Activated CD8-positive, alpha-beta memory T cell treated with anti-CD3 and anti-CD28 coated beads, Interleukin-2, amount 50 U/mL, for 4 hours (primary cell): ENCODE results near the gene CRACR2A.
A peak's percentile ranks its signal among the peaks of the same experiment; 100 is the strongest.

Source experiments
- DNase-seq: peaks from one replicate; pipeline ENCODE4 v3.0.0-alpha.2; 2020

The CRACR2A gene

GRCh38 chr12:3752096-3752709 is 706 bp downstream of the CRACR2A start:
- peak; percentile 64 for DNase-seq

DNA sequence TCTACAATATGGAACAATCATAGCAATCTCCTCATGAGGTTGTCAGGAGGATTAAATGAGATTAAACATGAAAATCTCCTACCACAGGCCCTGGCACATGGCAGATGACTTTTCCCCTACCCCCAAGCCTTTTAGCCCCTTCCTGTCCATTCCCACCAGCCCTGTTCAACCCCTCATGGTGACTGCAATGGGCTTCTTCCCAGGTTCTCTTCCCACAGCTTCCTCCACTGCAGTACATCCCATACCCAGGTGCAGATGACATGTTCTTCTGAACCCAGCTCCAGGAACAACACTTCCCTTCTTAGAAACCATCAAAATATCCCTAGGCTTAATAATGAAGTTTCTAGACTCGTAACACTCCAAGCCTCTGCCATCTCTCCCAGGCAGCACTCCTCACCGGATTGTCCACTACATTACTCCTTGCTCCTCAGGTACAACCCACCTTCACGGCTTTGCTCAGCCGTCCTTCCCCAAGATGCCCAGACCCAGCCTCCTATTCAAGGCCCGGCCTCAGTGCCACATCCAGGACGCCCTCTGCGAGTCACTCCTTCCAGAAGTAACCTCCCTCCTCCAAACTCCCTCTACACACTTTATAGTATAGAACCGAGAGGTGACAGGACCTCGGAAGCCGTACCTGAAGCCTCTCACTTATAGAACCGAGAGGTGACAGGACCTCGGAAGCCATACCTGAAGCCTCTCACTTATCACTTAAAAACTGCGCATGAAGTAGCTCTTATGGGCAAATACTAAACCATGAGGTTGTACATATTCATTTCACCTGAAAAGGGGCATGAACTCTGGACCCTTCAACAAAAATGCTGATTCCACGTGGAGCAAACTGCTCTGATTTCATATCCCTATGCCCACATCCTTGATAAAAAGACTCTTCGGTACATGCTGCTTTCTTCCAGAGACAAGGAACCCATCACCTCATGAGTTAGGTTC is 1.5 kb downstream of the CRACR2A start:
- DNase-seq: no peak

DNA sequence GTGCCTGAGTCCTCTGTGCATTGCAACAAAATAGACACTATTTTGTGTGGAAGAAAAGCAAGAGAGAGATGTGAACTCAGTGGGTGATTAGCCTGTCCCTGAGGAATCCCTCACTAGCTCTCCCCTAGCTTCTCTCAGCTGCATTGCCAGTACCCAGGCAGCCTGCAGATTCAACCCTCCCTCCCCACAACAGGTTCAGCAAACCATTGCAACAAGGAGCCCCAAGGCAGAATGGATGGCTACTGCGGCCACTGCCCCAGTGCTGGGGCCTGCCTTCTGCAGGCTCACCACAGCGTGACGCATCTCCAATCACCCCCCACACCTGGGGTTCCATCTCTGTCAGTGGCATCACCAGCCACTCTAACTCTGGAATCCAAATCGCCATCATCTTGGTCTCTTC is 2.3 kb downstream of the CRACR2A start:
- no peak for DNase-seq

GRCh38 chr12:3748620-3749019 is 4.3 kb downstream of the CRACR2A start:
- no peak for DNase-seq

DNA sequence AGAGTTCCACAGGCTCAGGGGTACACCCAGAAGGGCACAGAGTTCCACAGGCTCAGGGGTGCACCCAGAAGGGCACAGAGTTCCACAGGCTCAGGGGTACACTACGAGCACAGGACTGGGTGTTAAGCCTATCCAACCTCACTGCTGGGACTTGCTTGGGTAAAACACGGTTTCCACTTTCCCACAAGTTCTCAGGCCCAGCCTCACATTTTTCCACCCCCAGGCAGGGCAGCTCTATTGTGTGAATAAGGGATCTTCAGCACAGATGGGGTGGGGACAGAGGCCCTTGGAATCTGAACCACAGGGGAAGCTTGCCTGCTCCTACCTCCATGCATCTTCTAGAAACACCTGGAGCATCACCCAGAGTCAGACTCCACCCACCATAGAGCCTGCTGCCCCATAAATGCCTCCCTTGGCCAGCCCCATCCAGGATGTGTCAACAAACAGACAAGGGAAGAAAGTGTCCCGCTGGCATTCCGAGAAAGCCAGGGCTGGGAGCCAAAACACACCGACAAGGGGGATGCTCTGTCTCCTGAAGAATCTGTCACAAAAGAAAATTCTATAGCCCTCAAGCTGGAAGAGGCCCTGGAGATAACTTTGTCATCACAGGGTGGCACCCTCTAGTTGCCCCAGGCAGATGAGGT is 4.8 kb downstream of the CRACR2A start:
- DNase-seq: no peak

GRCh38 chr12:3747543-3747942 is 5.4 kb downstream of the CRACR2A start:
- no peak for DNase-seq

- no peak for DNase-seq
Measured at GRCh38 chr12:3746758-3747157, 6.2 kb downstream of the CRACR2A start.

DNA sequence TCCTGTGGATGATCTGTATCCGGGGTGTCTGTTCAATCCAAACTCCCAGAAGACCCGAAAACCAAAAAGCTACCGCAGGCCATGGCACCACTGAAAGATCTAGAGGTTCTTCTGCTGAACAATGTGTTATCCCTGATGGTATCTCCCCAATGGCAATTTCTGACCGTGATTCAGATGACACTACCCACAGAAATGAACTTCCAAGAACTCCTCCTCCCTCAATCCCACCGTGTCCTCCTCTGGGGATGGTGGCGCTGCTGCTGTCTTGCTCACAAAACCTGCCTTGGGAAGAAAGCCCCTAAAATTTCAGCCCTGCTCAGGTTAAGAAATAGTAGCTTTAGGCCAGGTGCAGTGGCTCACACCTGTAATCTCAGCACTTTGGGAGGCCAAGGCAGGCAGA is 7.8 kb downstream of the CRACR2A start:
- DNase-seq: no peak

DNA sequence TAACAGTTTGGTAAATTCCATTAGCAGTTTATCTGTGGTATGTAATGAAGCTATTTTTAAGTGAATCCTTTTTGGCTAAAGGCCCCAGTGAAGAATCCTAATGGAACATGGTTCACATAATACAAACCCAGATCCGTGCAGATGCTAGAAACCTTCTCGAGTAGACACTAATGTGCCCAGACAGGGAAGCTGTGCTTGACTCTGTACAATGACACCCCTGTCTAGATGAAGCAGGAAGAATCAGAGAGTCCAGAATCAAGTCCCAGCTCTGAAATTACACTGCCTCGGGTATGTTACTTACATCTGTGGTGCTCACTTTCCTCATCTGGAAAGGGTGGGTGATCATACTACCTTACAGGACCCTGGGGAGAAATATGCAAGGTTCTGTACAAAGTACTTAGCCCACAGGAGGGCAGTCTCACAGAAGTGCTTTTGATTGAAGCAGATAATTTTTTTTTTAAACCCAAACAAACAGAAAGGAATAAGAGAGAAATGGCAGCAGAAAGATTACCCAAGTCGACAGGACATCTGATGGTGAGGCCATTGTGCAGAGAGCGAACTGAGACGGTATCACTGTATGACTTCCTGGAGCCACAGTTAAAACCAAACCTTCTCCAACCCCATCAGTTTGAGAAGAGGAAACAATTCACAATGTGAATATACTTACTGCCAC is 8.5 kb downstream of the CRACR2A start:
- DNase-seq: no peak

GRCh38 chr12:3743803-3744202 is 9.1 kb downstream of the CRACR2A start:
- DNase-seq: no peak

GRCh38 chr12:3741882-3742672 is 10.8 kb downstream of the CRACR2A start:
- no peak for DNase-seq

DNA sequence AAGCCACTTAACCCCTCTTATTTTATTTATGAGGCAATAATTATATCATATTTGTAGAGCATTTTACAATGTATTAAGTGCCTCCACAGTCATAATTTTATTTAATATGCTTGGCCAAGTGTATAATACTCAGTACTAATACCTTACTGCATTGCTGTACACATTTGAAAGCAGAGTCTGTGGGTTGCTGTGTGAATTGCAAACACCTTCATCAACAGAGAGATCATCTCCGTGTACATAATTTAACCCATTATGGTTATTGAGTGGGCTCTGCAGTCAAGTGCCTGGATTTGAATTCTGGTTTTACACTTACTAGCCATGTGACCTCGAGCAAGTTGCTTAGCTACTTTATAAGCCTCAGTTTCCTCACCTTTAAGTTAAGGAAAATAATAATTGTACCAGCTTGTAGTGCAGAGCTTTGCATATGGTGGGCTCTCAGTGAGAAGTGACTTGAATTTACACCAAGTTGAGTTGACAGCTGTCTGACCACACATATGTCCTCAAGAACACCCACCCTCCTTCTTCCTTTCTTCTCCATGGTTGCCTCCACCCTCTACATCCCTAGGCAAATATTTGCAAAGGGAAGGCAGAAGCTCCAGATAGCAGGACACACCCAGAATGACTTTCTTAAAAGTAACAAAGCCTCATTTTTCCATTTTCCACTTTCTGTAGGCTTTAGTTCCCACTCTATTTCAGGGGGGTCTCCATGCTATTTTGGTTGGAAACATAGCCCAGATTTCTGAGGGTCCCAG is 12.3 kb downstream of the CRACR2A start:
- DNase-seq: no peak

DNA sequence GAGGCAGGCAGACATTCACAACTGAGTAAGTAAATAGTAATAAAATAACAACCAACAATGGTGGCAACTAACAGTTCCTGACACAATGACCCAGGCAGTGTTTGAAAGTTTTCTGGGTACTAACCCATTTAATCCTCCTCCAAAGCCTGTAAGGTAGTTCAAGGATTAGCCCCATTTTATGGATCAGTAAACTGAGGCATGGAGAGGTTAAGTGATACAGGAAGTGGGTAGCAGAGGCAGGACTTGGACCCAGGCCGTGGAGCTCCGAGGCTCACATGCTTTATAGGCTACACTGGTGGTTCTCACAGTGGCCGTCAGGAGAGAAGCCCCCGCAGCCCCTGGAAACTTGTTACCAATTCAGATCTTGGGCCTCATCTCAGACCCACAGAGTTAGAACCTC is 17.5 kb downstream of the CRACR2A start:
- DNase-seq: no peak

DNA sequence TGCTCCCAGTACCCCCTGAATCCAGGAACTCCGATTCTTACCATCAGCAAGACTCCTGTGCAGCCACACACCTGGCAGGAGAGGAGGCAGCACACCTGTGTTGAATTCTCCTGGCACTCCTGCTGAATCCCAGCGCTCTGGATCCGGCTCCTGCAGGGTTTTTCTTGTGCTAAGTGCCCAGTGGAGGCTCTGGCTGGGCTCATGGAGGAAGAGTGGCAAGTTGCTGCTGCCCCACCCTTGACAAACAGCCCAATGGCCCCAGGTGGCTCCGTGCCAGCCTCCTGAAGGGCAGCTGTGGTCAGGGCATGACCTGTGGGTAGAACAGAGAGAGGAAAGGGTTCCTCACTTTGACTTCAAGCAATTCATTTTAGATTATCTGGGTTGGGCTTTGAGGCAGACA is 20.0 kb downstream of the CRACR2A start:
- no peak for DNase-seq

GRCh38 chr12:3730111-3730510 is 22.8 kb downstream of the CRACR2A start:
- no peak for DNase-seq

- DNase-seq: no peak
Measured at GRCh38 chr12:3728686-3729085, 24.2 kb downstream of the CRACR2A start.

DNA sequence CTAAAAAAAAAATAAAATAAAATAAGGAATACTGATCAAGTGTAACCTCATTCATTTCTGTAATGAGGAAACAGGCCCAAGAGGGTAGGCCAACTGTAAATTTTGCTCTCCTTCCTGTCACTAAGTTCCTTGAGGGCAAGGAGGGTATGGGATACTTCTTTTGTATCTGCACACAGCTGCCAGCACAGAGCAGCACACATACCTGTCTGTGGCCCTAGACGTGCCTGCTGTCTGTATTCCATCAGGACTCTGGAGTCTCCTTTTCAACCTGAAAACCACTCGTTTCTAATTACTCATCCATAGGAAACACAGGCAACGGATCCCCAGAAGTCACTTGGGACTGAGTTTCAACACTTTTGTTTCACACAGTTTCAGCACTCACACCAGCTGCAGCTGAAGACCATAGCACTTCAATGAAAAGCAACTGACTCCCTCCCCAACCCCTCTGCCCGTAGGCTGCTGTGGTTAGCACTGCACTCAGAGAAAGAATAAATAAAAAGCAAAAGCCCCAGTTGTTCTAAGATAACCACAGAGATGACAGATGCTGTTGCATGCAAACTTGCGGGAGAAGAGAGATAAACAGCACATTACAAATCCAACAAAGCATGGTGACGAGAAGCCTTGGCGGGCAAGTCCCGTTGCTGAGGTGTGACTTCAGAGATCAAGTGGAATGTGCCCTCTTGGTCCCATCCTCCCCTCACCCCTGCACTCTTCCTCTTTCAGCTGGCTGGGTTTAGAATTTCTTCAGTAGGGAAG is 24.9 kb downstream of the CRACR2A start:
- DNase-seq: no peak

DNA sequence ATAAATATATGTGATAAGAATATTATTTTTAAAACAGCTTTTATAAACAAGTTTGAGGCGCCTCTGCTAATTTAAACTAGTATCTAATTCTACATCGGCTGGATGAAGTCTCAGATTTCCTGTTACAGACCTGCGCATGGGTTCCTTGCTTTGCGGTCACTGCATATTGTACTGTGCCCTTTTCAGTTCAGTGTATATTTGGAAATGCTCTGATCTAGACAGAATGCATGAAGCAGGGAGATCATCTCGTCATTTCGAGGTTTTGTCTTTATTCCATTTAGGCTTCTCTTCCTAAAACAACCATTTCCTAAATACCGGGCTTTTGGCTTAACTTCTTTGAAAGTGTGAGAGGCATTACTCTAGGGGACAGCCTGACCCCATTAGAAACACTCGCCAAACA is 25.6 kb downstream of the CRACR2A start:
- no peak for DNase-seq

- no peak for DNase-seq
Measured at GRCh38 chr12:3726456-3726855, 26.5 kb downstream of the CRACR2A start.

DNA sequence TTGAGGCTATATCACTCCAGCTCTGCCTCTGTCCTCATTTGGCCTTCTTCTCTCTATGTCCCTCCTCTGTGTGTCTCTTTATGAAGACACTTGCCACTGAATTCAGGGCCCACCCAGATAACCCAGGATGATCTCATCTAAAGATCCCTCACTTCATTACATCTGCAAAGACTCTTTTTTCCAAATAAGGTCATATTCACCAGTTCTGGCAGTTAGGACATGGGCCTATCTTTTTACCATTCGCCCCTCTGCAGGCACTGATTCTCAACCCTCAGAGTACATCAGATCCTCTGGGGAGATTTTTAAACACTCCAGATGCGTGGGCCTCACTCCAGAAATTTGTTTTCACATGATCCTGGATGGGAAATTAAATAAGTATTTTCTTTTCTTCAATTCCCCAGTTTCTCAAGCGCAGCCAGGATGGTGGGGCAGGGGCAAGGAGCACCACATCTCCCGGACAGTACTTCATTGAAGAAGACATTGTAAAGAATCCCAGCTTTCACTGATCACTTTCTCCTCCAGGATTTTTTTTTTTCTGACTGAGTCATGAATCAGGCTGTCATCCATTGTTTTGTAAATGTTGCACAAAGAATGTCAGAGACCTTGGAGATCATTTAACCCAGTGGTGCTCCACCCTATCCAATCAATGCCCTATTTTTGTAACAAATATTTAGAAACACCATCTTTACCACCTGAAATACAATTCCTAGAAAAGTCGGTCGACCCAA is 27.4 kb downstream of the CRACR2A start:
- no peak for DNase-seq
